AG08395 (cell line): ENCODE data around the gene SPN.
"Not testable (repeated sequence)": the region's sequence is repeated elsewhere in the genome, so short reads cannot be mapped to it uniquely, and the experiment has no call there.

Experiments used
- DNase-seq: peaks from one replicate; pipeline ENCODE4 v3.0.0; 2012; ENCODE audit warnings: mixed read lengths, low spot score

SPN gene

GRCh38 chr16:29676989-29677785 is 14.1 kb downstream of the SPN start:
- DNase-seq, result no peak

GRCh38 chr16:29678691-29679267 is 15.7 kb downstream of the SPN start, which contains the start of gene QPRT:
QPRT (plus strand) TSS chr16:29679180; CDS start chr16:29679198, 18 bp downstream.
- peak; percentile 50 for DNase-seq

- no peak for DNase-seq
Observed at GRCh38 chr16:29680180-29680598, 17.1 kb downstream of the SPN start.

- DNase-seq, result no peak
Observed at GRCh38 chr16:29683543-29684090, 20.6 kb downstream of the SPN start.

- no peak for DNase-seq
Observed at GRCh38 chr16:29684679-29685078, 21.6 kb downstream of the SPN start.

- DNase-seq, result no peak
Observed at GRCh38 chr16:29686740-29687332, 23.8 kb downstream of the SPN start.

GRCh38 chr16:29687755-29688154 is 24.7 kb downstream of the SPN start:
- DNase-seq, result no peak

GRCh38 chr16:29688172-29688571 is 25.1 kb downstream of the SPN start:
- no peak for DNase-seq

GRCh38 chr16:29689490-29690351 is 26.7 kb downstream of the SPN start:
- DNase-seq, result not testable (repeated sequence)

- DNase-seq, result not testable (repeated sequence)
Observed at GRCh38 chr16:29692606-29693005, 29.6 kb downstream of the SPN start.

- no peak for DNase-seq
Observed at GRCh38 chr16:29694384-29695195, 31.5 kb downstream of the SPN start.

- DNase-seq, result not testable (repeated sequence)
Observed at GRCh38 chr16:29695675-29696074, 32.6 kb downstream of the SPN start.

- DNase-seq, result no peak
Observed at GRCh38 chr16:29696881-29697331, 33.9 kb downstream of the SPN start.

- DNase-seq, result no peak
Observed at GRCh38 chr16:29697391-29697790, 34.3 kb downstream of the SPN start.

GRCh38 chr16:29698042-29698441 is 35.0 kb downstream of the SPN start:
- no peak for DNase-seq

- no peak for DNase-seq
Observed at GRCh38 chr16:29698484-29699323, 35.7 kb downstream of the SPN start.

GRCh38 chr16:29699324-29700219 is 36.5 kb downstream of the SPN start:
- no peak for DNase-seq

- DNase-seq, result peak; percentile 95
Observed at GRCh38 chr16:29700253-29700987, 37.4 kb downstream of the SPN start.
